ENCODE data around the gene ENOX1. TPM values are rescaled to one million over a fixed set of nuclear protein-coding genes. Genes with fewer than 3 reads are reported as not detected.

ENOX1 gene
- total and polyA plus RNA-seq, 7 donors, result 0.34 to 7.1 (median 1.1) TPM

DNA sequence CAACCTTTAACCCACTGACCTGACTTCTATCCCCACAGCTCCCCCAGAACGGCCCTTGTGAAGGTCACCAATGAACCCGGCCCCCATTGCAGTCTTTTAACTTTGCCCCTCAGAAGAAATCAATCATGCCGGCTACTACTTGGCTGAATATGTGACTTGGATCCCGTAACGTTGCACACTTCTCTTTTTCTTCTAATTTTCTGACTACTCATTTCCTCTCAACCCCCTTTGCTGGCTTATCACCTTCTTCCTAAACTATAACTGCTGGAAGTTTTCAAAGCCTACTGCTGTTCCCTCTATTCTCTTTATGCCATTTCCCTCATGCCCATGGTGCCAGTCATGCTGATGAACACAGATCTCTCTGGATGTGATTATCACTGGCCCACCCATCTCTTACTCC is 395.7 kb downstream of the ENOX1 start:
- 65 to 84% (median 71%) methylated on average over 5 of the region's 5 CpGs for WGBS, 3 donors
- H3K27ac ChIP-seq, result peak overlapping the region; percentile 89
- intact Hi-C loops (cut with DNase I), result no loop called here

GRCh38 chr13:43390619-43391018 is 396.2 kb downstream of the ENOX1 start:
- no peak for ATAC-seq
- intact Hi-C loops (cut with DNase I), result no loop called here
- WGBS, 3 donors, result 83 to 97% (median 88%) methylated on average over 4 of the region's 4 CpGs
- H3K9me3 ChIP-seq, result no peaks in the 10 kb centered on the region
- no peaks in the 10 kb centered on the region for H3K27me3 ChIP-seq (ENCODE audit: insufficient read depth in 3 of 3, low read length in 2 of 3)
- DNase-seq, result no peak
- H3K4me3 ChIP-seq, result no peak overlapping the region
- TF ChIP-seq, protein P1, sequence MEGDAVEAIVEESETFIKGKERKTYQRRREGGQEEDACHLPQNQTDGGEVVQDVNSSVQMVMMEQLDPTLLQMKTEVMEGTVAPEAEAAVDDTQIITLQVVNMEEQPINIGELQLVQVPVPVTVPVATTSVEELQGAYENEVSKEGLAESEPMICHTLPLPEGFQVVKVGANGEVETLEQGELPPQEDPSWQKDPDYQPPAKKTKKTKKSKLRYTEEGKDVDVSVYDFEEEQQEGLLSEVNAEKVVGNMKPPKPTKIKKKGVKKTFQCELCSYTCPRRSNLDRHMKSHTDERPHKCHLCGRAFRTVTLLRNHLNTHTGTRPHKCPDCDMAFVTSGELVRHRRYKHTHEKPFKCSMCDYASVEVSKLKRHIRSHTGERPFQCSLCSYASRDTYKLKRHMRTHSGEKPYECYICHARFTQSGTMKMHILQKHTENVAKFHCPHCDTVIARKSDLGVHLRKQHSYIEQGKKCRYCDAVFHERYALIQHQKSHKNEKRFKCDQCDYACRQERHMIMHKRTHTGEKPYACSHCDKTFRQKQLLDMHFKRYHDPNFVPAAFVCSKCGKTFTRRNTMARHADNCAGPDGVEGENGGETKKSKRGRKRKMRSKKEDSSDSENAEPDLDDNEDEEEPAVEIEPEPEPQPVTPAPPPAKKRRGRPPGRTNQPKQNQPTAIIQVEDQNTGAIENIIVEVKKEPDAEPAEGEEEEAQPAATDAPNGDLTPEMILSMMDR (IDR thresholded peaks at IDR 0.05), result no peak
- no peaks in the 10 kb centered on the region for H3K36me3 ChIP-seq (ENCODE audit: insufficient read depth in 1 of 2, low read depth in 1 of 2)
- H3K4me1 ChIP-seq, result peaks cover 46% of the 10 kb centered on the region
- H3K27ac ChIP-seq, result peak overlapping the region; percentile 89

More for the DNA sequence above, 395.7 kb downstream of the ENOX1 start:
- Histone ChIP-seq H3K9me3 (no peaks in the 10 kb centered on the region), H3K4me1 (peaks cover 42% of the 10 kb centered on the region), H3K27me3 (ENCODE audit: insufficient read depth in 3 of 3, low read length in 2 of 3) (no peaks in the 10 kb centered on the region), H3K4me3 (no peak overlapping the region), H3K36me3 (ENCODE audit: insufficient read depth in 1 of 2, low read depth in 1 of 2) (no peaks in the 10 kb centered on the region)
- ATAC-seq (no peak), DNase-seq (no peak)
- TF ChIP-seq, protein P1 (IDR thresholded peaks at IDR 0.05), result no peak

DNA sequence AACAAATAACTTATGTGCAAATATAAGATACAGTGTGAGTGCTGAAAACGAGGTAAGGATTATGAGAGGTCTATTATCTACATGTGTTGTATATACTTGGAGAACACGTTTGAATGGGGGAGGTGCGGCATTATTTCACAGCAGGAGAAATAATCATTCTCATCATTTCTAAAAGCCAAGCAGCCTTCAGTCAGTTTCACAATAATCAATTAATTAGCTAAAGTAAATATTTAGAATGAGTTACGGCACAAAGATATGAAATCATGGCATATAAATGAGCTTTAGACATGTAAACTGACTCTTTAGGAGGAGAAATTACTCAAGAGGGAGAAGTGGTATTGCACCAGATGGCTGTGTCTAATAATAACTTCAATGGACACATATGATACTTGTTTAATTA is 396.8 kb downstream of the ENOX1 start:
- Histone ChIP-seq H3K27ac (peak overlapping the region; percentile 89), H3K9me3 (no peaks in the 10 kb centered on the region), H3K27me3 (ENCODE audit: insufficient read depth in 3 of 3, low read length in 2 of 3) (no peaks in the 10 kb centered on the region), H3K36me3 (ENCODE audit: insufficient read depth in 1 of 2, low read depth in 1 of 2) (no peaks in the 10 kb centered on the region), H3K4me3 (no peak overlapping the region), H3K4me1 (peaks cover 48% of the 10 kb centered on the region)
- TF ChIP-seq, protein P1 (IDR thresholded peaks at IDR 0.05), result no peak
- intact Hi-C loops (cut with DNase I), result loop anchor here in 1 of 2 donors (2.0 kb wide), 1 partner anchor 17 kb away; no protein-coding TSS in a partner anchor
- ATAC-seq, result no peak
- DNase-seq, result no peak
- 67 to 77% (median 74%) methylated on average over 4 of the region's 4 CpGs for WGBS, 3 donors

GRCh38 chr13:43389573-43389972 is 397.2 kb downstream of the ENOX1 start:
- intact Hi-C loops (cut with DNase I), result loop anchor here in 1 of 2 donors (2.0 kb wide), 1 partner anchor 17 kb away; no protein-coding TSS in a partner anchor
- ATAC-seq (no peak), DNase-seq (no peak)
- H3K27ac ChIP-seq, result peak overlapping the region; percentile 89
- no peaks in the 10 kb centered on the region for H3K36me3 ChIP-seq (ENCODE audit: insufficient read depth in 1 of 2, low read depth in 1 of 2)
- no peaks in the 10 kb centered on the region for H3K27me3 ChIP-seq (ENCODE audit: insufficient read depth in 3 of 3, low read length in 2 of 3)
- no peaks in the 10 kb centered on the region for H3K9me3 ChIP-seq
- H3K4me1 ChIP-seq, result peaks cover 48% of the 10 kb centered on the region
- no peak overlapping the region for H3K4me3 ChIP-seq
- TF ChIP-seq, protein P1 (IDR thresholded peaks at IDR 0.05), result no peak
- 80 to 94% (median 84%) methylated on average over 1 of the region's 1 CpG for WGBS, 3 donors
